ENCODE results near the gene ARFGAP3. TPM values are rescaled to one million over a fixed set of nuclear protein-coding genes. Genes with fewer than 3 reads are reported as not detected.

ARFGAP3 gene
- polyA plus RNA-seq, 1 of the 3 experiments (the other 2 are of a cell fraction) = 12.6 TPM

DNA sequence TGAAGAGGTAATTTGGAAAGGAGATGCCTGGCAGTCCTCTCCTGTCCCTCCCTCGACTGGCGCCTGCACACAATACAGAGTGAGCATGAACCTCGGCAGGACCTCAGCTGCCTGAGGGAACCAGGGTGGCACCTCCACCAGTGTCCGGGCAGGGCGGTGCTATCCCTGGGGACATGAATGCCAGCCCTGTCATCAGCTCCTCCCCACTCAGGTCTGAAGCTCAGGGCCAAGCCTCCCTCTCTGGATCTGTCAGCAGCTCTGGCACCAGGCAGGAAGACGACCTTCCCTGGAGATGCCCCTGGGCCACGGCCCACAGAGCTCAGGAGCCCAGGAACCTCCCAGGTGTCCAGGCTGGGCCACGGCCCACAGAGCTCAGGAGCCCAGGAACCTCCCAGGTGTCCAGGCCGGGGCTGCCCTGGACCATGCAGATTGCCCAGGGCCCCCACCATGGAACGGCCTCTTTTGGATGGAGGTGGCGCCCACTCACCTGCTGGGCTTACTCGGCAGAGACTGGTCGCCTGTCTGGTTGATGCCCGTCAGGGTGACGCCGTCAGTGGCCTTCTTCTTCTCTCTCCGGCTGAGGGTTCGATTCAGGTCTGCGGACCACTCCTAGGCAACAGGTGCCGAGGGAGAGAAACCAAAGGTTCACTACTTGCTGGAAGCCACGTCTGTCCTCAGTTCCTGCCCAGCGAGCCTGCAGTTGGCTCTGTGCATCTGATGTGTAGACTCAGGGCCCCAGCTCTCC is 21.7 kb upstream of the ARFGAP3 start:
- Histone ChIP-seq H3K9ac (no peak overlapping the region), H3K9me3 (no peaks in the 10 kb centered on the region), H3F3A (replicated peaks; ENCODE audit: insufficient read depth) (no peaks in the 10 kb centered on the region), H3K4me3 (ENCODE audit: low read depth in 2 of 2, low read length in 1 of 2) (no peak overlapping the region), H3K9me2 (no peaks in the 10 kb centered on the region), H3K4me1 (ENCODE audit: control insufficient read depth in 1 of 2, insufficient read depth in 2 of 2, low read depth in 1 of 2, low read length in 1 of 2) (no peaks in the 10 kb centered on the region), H3K36me3 (replicated peaks in 1 of 2; ENCODE audit: control insufficient read depth in 1 of 2, insufficient read depth in 2 of 2, low read length in 1 of 2) (peaks cover 0 to 25% of the 10 kb centered on the region in 2 experiments), H3K79me2 (ENCODE audit: insufficient read depth) (no peaks in the 10 kb centered on the region), H3K27me3 (ENCODE audit: insufficient read depth) (no peaks in the 10 kb centered on the region), H3K4me2 (no peak overlapping the region), H2AFZ (ENCODE audit: low read depth) (no peak overlapping the region), H3K27ac (ENCODE audit: low read depth in 2 of 2, low read length in 1 of 2) (no peak overlapping the region), H4K20me1 (ENCODE audit: insufficient read depth) (no peaks in the 10 kb centered on the region)
- CTCF ChIA-PET = interaction anchor here (2.0 kb wide), 1 partner anchor 11 kb away, joined by 8 read pairs; no protein-coding TSS in a partner anchor
- no peak for DNase-seq
- 94% methylated on average over 3 of the region's 22 CpGs for WGBS (ENCODE audit: low lambda C conversion rate)
- POLR2A ChIA-PET = no interaction called here
- no peak for TF ChIP-seq TEAD4 (IDR thresholded peaks at IDR 0.05; ENCODE audit: borderline replicate concordance, insufficient read depth)
- TF ChIP-seq FOSL2 (IDR thresholded peaks at IDR 0.05; ENCODE audit: borderline replicate concordance, low read depth) = no peak
- no peak for TF ChIP-seq RCOR1 (IDR thresholded peaks at IDR 0.05; ENCODE audit: low read length)
- no peak for TF ChIP-seq TCF12 (IDR thresholded peaks at IDR 0.05)
- no peak for TF ChIP-seq SIN3A (IDR thresholded peaks at IDR 0.05; ENCODE audit: borderline replicate concordance, low read depth, low read length)
- TF ChIP-seq TAF1 (IDR thresholded peaks at IDR 0.05; ENCODE audit: borderline replicate concordance, low read depth, low read length) = no peak
- no peak for TF ChIP-seq RAD21 (IDR thresholded peaks at IDR 0.05; ENCODE audit: low read length)
- TF ChIP-seq JUND (IDR thresholded peaks at IDR 0.05) = no peak
- no peak for TF ChIP-seq MXI1 (IDR thresholded peaks at IDR 0.05; ENCODE audit: low read depth, low read length)
- TF ChIP-seq, protein P1, sequence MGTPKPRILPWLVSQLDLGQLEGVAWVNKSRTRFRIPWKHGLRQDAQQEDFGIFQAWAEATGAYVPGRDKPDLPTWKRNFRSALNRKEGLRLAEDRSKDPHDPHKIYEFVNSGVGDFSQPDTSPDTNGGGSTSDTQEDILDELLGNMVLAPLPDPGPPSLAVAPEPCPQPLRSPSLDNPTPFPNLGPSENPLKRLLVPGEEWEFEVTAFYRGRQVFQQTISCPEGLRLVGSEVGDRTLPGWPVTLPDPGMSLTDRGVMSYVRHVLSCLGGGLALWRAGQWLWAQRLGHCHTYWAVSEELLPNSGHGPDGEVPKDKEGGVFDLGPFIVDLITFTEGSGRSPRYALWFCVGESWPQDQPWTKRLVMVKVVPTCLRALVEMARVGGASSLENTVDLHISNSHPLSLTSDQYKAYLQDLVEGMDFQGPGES (IDR thresholded peaks at IDR 0.05; ENCODE audit: low read depth, low read length) = no peak
- TF ChIP-seq USF2 (IDR thresholded peaks at IDR 0.05; ENCODE audit: borderline replicate concordance, low read depth, low read length) = no peak
- TF ChIP-seq MAX (IDR thresholded peaks at IDR 0.05; ENCODE audit: low read depth) = no peak
- TF ChIP-seq FOXM1 (IDR thresholded peaks at IDR 0.05; ENCODE audit: low read depth) = no peak
- no peak for TF ChIP-seq YY1 (IDR thresholded peaks at IDR 0.05; ENCODE audit: low read depth)
- TF ChIP-seq, protein P2, sequence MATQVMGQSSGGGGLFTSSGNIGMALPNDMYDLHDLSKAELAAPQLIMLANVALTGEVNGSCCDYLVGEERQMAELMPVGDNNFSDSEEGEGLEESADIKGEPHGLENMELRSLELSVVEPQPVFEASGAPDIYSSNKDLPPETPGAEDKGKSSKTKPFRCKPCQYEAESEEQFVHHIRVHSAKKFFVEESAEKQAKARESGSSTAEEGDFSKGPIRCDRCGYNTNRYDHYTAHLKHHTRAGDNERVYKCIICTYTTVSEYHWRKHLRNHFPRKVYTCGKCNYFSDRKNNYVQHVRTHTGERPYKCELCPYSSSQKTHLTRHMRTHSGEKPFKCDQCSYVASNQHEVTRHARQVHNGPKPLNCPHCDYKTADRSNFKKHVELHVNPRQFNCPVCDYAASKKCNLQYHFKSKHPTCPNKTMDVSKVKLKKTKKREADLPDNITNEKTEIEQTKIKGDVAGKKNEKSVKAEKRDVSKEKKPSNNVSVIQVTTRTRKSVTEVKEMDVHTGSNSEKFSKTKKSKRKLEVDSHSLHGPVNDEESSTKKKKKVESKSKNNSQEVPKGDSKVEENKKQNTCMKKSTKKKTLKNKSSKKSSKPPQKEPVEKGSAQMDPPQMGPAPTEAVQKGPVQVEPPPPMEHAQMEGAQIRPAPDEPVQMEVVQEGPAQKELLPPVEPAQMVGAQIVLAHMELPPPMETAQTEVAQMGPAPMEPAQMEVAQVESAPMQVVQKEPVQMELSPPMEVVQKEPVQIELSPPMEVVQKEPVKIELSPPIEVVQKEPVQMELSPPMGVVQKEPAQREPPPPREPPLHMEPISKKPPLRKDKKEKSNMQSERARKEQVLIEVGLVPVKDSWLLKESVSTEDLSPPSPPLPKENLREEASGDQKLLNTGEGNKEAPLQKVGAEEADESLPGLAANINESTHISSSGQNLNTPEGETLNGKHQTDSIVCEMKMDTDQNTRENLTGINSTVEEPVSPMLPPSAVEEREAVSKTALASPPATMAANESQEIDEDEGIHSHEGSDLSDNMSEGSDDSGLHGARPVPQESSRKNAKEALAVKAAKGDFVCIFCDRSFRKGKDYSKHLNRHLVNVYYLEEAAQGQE (IDR thresholded peaks at IDR 0.05; ENCODE audit: low read depth, low read length) = no peak
- no peak for TF ChIP-seq FOXJ3 (CRISPR knock-in tag; IDR thresholded peaks at IDR 0.05)
- no peak for TF ChIP-seq EZH2phosphoT487 (IDR thresholded peaks at IDR 0.05; ENCODE audit: borderline replicate concordance, low read depth)
- TF ChIP-seq GABPA (IDR thresholded peaks at IDR 0.05; ENCODE audit: low read depth) = no peak
- TF ChIP-seq RXRA (IDR thresholded peaks at IDR 0.05; ENCODE audit: borderline replicate concordance, low read depth) = no peak
- no peak for TF ChIP-seq RFX5 (IDR thresholded peaks at IDR 0.05; ENCODE audit: low read length)

Data from SK-N-SH (cell line).